ENCODE data around the gene DIAPH3. TPM values are rescaled to one million over a fixed set of nuclear protein-coding genes. Genes with fewer than 3 reads are reported as not detected.

The DIAPH3 gene
- total RNA-seq, 1 donor from 2014 or later: 11.4 TPM

DNA sequence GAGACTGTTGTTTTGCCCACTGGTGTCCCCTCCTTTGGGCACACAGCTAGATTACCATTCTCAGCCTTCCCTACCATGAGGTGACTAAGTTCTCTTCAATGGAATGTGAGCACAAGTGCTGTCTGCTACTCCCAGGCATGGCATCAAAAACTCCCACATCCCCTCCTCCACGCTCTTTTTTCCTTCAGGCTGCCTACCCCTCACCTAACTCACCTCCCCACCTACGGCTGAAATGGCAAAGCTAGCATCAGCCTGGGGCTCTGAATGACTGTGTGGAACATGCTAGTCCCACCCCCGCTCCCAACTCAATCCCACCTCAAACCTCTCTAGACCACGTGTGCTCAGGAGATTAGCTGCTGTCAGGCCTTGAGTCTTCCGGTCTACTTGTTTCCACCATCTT is 512.2 kb downstream of the DIAPH3 start:
- H3K27ac Mint-ChIP-seq: no peak overlapping the region
- TF ChIP-seq, protein P1, sequence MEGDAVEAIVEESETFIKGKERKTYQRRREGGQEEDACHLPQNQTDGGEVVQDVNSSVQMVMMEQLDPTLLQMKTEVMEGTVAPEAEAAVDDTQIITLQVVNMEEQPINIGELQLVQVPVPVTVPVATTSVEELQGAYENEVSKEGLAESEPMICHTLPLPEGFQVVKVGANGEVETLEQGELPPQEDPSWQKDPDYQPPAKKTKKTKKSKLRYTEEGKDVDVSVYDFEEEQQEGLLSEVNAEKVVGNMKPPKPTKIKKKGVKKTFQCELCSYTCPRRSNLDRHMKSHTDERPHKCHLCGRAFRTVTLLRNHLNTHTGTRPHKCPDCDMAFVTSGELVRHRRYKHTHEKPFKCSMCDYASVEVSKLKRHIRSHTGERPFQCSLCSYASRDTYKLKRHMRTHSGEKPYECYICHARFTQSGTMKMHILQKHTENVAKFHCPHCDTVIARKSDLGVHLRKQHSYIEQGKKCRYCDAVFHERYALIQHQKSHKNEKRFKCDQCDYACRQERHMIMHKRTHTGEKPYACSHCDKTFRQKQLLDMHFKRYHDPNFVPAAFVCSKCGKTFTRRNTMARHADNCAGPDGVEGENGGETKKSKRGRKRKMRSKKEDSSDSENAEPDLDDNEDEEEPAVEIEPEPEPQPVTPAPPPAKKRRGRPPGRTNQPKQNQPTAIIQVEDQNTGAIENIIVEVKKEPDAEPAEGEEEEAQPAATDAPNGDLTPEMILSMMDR (IDR thresholded peaks at IDR 0.05; ENCODE audit: unreplicated experiment): no peak

DNA sequence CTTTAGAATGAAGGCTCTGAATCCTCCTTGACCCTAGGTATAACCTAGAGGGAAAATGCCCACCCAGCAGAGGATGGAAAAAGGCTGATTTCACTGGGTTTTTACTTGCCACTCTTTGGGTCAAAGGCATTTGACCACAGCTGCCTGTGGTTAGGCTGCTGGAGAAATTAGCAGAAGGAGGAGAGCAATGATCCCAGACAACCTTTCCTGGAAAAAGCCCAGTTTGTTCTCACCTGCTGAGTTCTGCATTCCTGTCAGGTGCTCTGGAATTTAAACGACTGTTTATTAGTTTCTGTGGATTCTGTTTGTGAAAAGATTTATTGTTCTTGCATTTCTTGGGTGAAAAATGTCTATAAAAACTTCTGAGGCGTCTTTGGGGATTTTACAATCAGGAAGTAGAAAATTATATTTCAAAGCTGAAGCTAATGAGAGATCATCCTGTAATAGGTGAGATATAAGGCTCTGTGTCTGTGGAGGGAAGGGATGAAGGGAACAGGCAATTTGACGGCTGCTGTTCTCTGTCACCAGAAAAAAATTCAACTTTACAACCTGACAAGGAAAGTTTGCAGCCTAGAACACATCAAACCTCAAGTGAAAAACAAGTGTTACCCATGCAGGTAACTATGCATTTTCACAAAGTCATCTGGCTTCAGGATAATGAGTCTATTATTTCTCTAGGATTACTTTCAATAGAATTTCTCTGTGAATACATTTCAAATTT is 519.7 kb downstream of the DIAPH3 start:
- no peak overlapping the region for H3K27ac Mint-ChIP-seq

More for the DNA sequence above, 512.2 kb downstream of the DIAPH3 start:
- H3K27me3 Mint-ChIP-seq: peaks cover 3% of the 10 kb centered on the region
- DNase-seq (ENCODE audit: low spot score, unreplicated experiment): no peak
- no peak overlapping the region for H3K4me3 Mint-ChIP-seq (ENCODE audit: low read depth)
- H3K9me3 Mint-ChIP-seq (ENCODE audit: low read depth): no peaks in the 10 kb centered on the region
- no peaks in the 10 kb centered on the region for H3K36me3 Mint-ChIP-seq (ENCODE audit: insufficient read depth)
- no peaks in the 10 kb centered on the region for H3K4me1 Mint-ChIP-seq (ENCODE audit: low read depth)

DNA sequence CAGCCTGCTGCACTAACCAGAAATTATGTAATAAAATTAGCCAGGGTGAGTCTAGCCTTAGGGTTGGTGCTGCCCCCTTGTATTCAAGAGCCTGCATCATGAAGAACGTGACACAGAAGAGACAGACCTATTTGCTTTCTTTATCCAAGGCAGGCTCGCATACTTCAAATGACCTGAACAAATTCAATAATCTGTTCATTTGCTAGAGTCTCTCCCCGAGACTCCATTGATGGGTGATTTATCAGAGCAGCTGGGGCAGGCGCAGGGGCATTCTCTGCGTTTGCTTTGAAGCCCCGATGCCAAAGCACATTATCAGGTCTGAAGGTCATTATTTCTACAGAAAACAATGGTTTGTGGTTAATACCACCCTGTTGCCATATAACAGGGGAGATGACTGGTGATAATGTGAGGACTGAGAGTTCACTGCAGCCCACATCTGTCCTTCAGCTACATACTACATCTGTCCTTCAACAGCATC is 520.3 kb downstream of the DIAPH3 start:
- H3K27me3 Mint-ChIP-seq: no peaks in the 10 kb centered on the region
- DNase-seq (ENCODE audit: low spot score, unreplicated experiment): no peak
- TF ChIP-seq, protein P1 (IDR thresholded peaks at IDR 0.05; ENCODE audit: unreplicated experiment): no peak
- no peak overlapping the region for H3K4me3 Mint-ChIP-seq (ENCODE audit: low read depth)
- no peak overlapping the region for H3K27ac Mint-ChIP-seq
- no peaks in the 10 kb centered on the region for H3K9me3 Mint-ChIP-seq (ENCODE audit: low read depth)
- H3K4me1 Mint-ChIP-seq (ENCODE audit: low read depth): peaks cover 20% of the 10 kb centered on the region
- H3K36me3 Mint-ChIP-seq (ENCODE audit: insufficient read depth): no peaks in the 10 kb centered on the region

More for the DNA sequence above, 519.7 kb downstream of the DIAPH3 start:
- Mint-ChIP-seq H3K36me3 (ENCODE audit: insufficient read depth) (no peaks in the 10 kb centered on the region), H3K27me3 (no peaks in the 10 kb centered on the region), H3K4me1 (ENCODE audit: low read depth) (peaks cover 20% of the 10 kb centered on the region), H3K9me3 (ENCODE audit: low read depth) (no peaks in the 10 kb centered on the region), H3K4me3 (ENCODE audit: low read depth) (no peak overlapping the region)
- TF ChIP-seq, protein P1 (IDR thresholded peaks at IDR 0.05; ENCODE audit: unreplicated experiment): no peak
- no peak for DNase-seq (ENCODE audit: low spot score, unreplicated experiment)

DNA sequence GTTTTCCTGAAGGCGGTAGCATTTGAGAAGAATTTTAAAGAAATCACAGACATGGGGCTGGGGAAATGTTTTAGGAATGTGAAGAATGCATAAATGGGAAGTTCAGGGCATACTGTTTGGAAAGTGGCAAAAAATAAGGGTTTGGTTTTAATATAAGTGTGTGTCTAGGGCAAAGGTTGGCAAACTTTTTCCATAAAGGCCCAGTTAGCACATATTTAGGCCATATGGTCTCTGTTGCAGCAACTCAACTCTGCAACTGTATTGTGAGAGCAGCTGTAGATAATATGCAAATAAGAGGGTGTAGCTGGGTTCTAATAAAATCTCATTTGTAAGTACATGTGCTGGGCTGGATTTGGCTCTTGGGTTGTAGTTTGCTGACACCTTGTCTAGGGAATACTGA is 521.9 kb downstream of the DIAPH3 start:
- Mint-ChIP-seq H3K27me3 (no peaks in the 10 kb centered on the region), H3K36me3 (ENCODE audit: insufficient read depth) (no peaks in the 10 kb centered on the region), H3K9me3 (ENCODE audit: low read depth) (no peaks in the 10 kb centered on the region), H3K4me3 (ENCODE audit: low read depth) (no peak overlapping the region), H3K27ac (no peak overlapping the region), H3K4me1 (ENCODE audit: low read depth) (peaks cover 20% of the 10 kb centered on the region)
- TF ChIP-seq, protein P1 (IDR thresholded peaks at IDR 0.05; ENCODE audit: unreplicated experiment): no peak
- no peak for DNase-seq (ENCODE audit: low spot score, unreplicated experiment)

DNA sequence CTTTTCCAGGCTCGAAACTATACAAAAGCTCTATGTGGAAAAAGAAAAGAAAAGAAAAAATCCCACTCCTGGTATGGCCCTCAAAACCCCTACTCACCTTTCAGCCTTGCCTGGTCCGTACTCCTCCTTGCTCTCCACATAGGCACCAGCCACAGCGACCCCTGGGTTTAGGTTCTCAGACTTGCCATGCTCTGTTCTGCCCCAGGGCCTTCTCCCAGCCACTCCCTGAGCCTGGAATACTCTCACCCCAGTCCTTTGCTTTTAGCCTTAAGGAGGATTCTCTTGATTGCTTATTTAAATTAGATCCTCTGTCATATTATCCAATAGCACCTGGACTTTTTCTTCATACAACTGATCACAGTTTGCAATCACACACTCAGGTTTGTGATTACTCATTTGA is 522.5 kb downstream of the DIAPH3 start:
- no peak overlapping the region for H3K27ac Mint-ChIP-seq
- DNase-seq (ENCODE audit: low spot score, unreplicated experiment): no peak
- no peaks in the 10 kb centered on the region for H3K36me3 Mint-ChIP-seq (ENCODE audit: insufficient read depth)

More for the DNA sequence above, 522.5 kb downstream of the DIAPH3 start:
- no peak overlapping the region for H3K4me3 Mint-ChIP-seq (ENCODE audit: low read depth)
- H3K27me3 Mint-ChIP-seq: no peaks in the 10 kb centered on the region
- TF ChIP-seq, protein P1 (IDR thresholded peaks at IDR 0.05; ENCODE audit: unreplicated experiment): no peak
- no peaks in the 10 kb centered on the region for H3K9me3 Mint-ChIP-seq (ENCODE audit: low read depth)
- peaks cover 20% of the 10 kb centered on the region for H3K4me1 Mint-ChIP-seq (ENCODE audit: low read depth)

All from progenitor cell of endocrine pancreas (in vitro differentiated cells).